Endothelial cell (in vitro differentiated cells): Measurements from ENCODE around the gene MDFIC. TPM values are rescaled to one million over a fixed set of nuclear protein-coding genes. Genes with fewer than 3 reads are reported as not detected.

Experiments used
- DNase-seq: peaks from one replicate; pipeline ENCODE4 v3.0.0; 2021; ENCODE audit warnings: low spot score
- H3K27ac Mint-ChIP-seq: one replicate; pipeline ENCODE4 v1.8.0; 2021; ENCODE audit warnings: mixed read lengths, inconsistent platforms; ENCODE audit not compliant: unreplicated experiment
- H3K27me3 Mint-ChIP-seq: one replicate; pipeline ENCODE4 v1.8.0; 2021; ENCODE audit warnings: mild to moderate bottlenecking, moderate library complexity, mixed read lengths, inconsistent platforms; ENCODE audit not compliant: unreplicated experiment
- H3K36me3 Mint-ChIP-seq: one replicate; pipeline ENCODE4 v1.8.0; 2021; ENCODE audit warnings: mild to moderate bottlenecking, low read depth, mixed read lengths, inconsistent platforms; ENCODE audit not compliant: unreplicated experiment
- H3K4me1 Mint-ChIP-seq: one replicate; pipeline ENCODE4 v1.8.0; 2021; ENCODE audit warnings: mild to moderate bottlenecking, mixed read lengths, inconsistent platforms; ENCODE audit not compliant: unreplicated experiment
- H3K4me3 Mint-ChIP-seq: one replicate; pipeline ENCODE4 v1.8.0; 2021; ENCODE audit warnings: mild to moderate bottlenecking, mixed read lengths, inconsistent platforms; ENCODE audit not compliant: unreplicated experiment
- H3K9me3 Mint-ChIP-seq: one replicate; pipeline ENCODE4 v1.8.0; 2021; ENCODE audit warnings: mixed read lengths, inconsistent platforms; ENCODE audit not compliant: unreplicated experiment
- long read RNA-seq: library from polyadenylated mRNA; unstranded; transcript quantifications from one replicate; pipeline ENCODE4 v2.0.0, GENCODE V29; 2020; ENCODE audit not compliant: unreplicated experiment
- total RNA-seq: library from RNA; stranded (reverse); fragmentation: NEBNext Ultra II Directional; extraction: Animal tissue kit (Norgen Biotek cat#: 25700); gene quantifications from one replicate; pipeline ENCODE4 v1.2.1, GENCODE V29; 2021; ENCODE audit not compliant: unreplicated experiment
- TF ChIP-seq, protein P1 (sequence below): fragments of 200-600 bp; sonication (generic); IDR thresholded peaks from one replicate; pipeline ENCODE4 v1.5.0; 2021; ENCODE audit warnings: antibody characterized with exemption; ENCODE audit not compliant: unreplicated experiment

Gene MDFIC, protein sequence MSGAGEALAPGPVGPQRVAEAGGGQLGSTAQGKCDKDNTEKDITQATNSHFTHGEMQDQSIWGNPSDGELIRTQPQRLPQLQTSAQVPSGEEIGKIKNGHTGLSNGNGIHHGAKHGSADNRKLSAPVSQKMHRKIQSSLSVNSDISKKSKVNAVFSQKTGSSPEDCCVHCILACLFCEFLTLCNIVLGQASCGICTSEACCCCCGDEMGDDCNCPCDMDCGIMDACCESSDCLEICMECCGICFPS
- total RNA-seq: 22.3 TPM
- long read RNA-seq, full-length matches to known transcripts: 2 of 4 reads
- long read RNA-seq, partial matches to known transcripts: 2 of 4 reads
- long read RNA-seq, other reads (novel, unspliced or antisense): 0 of 4 reads

DNA sequence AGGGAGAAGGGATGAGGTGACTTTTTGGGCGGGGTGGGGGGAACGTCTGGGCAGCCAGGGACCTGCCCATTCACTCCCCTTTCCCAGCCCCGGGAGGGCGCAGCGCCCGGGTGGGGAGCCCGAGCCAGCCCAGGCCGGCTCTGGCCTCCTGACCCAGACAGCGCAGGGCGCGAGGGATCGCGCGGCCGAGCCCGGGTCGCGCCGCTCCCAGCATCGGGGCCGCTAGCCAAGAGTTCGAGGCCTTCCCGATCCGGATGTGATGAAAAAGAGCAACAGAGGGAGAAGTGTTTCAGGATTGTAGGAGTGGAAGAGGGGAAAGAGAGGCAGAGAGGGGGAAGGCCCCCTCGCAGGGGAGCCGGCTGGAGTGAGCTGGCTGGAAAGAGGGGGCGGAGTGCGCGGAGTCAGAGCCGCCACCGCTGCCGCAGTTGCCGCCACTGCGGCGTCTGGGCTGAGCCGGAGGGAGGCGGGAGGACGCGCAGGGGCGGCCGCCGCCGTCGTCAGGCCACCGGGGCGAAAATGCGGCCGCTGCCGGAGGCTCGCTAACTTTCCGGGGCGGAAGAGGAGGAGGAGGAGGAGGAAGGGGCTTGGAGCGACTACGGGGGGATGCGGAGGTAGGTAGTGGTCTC lies at the start of gene MDFIC:
Gene MDFIC (plus strand): TSS at position 69 of the 626 bp plus-strand sequence. CDS start 940 bp downstream, outside the sequence.
- peaks cover 10% of the 10 kb centered on the region for H3K4me1 Mint-ChIP-seq
- peak; percentile 57 for DNase-seq
- peak within 1 kb of the TSS; percentile 95 for H3K4me3 Mint-ChIP-seq
- peak within 1 kb of the TSS; percentile 95 for H3K27ac Mint-ChIP-seq
- H3K36me3 Mint-ChIP-seq: peaks cover 3% of the 10 kb centered on the region
- peaks cover 2% of the 10 kb centered on the region for H3K27me3 Mint-ChIP-seq
- H3K9me3 Mint-ChIP-seq: no peaks in the 10 kb centered on the region
- TF ChIP-seq, protein P1, sequence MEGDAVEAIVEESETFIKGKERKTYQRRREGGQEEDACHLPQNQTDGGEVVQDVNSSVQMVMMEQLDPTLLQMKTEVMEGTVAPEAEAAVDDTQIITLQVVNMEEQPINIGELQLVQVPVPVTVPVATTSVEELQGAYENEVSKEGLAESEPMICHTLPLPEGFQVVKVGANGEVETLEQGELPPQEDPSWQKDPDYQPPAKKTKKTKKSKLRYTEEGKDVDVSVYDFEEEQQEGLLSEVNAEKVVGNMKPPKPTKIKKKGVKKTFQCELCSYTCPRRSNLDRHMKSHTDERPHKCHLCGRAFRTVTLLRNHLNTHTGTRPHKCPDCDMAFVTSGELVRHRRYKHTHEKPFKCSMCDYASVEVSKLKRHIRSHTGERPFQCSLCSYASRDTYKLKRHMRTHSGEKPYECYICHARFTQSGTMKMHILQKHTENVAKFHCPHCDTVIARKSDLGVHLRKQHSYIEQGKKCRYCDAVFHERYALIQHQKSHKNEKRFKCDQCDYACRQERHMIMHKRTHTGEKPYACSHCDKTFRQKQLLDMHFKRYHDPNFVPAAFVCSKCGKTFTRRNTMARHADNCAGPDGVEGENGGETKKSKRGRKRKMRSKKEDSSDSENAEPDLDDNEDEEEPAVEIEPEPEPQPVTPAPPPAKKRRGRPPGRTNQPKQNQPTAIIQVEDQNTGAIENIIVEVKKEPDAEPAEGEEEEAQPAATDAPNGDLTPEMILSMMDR: no peak

DNA sequence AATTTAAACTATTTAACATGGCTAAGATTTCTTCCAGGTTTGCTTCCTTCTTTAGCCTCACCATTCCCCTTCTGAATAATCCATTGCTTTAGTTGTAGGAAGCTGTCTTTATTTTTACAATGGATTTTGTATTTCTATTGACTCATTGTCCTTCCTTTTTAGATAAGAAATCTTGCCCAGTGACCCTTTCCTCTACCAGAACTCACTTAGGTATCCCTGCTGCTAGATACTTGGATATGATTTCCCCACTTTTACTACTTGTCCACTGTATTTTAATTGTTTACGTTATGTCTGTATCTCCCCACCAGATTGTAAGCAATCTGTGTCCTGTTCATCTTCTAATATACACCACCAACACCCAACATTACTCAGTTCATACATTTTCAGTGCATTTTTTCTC lies 47.7 kb upstream of the MDFIC start:
- TF ChIP-seq, protein P1: no peak
- Mint-ChIP-seq H3K27ac (no peak overlapping the region), H3K4me3 (no peak overlapping the region), H3K27me3 (no peaks in the 10 kb centered on the region), H3K4me1 (peaks cover 15% of the 10 kb centered on the region), H3K36me3 (no peaks in the 10 kb centered on the region), H3K9me3 (no peaks in the 10 kb centered on the region)
- DNase-seq: no peak

DNA sequence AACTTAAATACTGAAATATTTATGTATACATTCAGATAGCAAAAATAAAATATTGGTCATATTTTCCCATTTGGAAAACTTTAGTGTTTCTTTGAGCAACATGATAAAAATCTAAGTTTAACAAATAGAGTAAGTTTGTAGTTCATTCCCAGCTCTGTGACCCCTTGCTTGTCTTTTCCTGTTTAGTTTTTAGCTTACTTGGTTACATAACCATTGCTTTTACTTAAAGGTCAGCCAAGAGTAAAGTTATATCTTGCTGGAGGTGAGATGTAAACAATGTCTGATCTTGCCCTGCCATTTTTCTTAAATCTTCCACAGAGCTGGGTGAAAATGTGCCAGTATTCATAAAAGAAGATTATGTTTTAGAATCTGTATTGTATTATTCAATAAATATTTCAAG lies 46.7 kb upstream of the MDFIC start:
- Mint-ChIP-seq H3K9me3 (no peaks in the 10 kb centered on the region), H3K27me3 (no peaks in the 10 kb centered on the region), H3K4me3 (no peak overlapping the region), H3K4me1 (peaks cover 15% of the 10 kb centered on the region), H3K27ac (no peak overlapping the region), H3K36me3 (no peaks in the 10 kb centered on the region)
- DNase-seq: no peak
- TF ChIP-seq, protein P1: no peak

DNA sequence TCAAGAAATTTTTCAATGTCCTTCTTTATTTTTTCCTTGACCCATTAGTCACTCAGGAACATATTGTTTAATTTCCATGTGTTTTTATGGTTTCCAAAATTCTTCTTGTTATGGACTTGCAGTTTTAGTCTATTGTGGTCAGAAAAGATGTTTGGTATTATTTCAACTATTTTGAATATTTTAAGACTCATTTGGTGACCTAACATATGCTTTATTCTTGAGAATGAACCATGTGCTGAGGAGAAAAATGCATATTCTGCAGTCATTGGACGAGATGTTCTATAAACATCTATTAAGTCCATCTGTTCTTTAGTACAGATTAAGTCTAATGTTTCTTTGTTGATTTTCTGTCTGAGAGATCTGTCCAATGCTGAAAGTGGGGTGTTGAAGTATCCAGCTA lies 42.3 kb upstream of the MDFIC start:
- no peak overlapping the region for H3K4me3 Mint-ChIP-seq
- no peaks in the 10 kb centered on the region for H3K27me3 Mint-ChIP-seq
- H3K36me3 Mint-ChIP-seq: no peaks in the 10 kb centered on the region
- H3K9me3 Mint-ChIP-seq: no peaks in the 10 kb centered on the region
- no peaks in the 10 kb centered on the region for H3K4me1 Mint-ChIP-seq
- TF ChIP-seq, protein P1: no peak
- no peak for DNase-seq
- H3K27ac Mint-ChIP-seq: no peak overlapping the region

DNA sequence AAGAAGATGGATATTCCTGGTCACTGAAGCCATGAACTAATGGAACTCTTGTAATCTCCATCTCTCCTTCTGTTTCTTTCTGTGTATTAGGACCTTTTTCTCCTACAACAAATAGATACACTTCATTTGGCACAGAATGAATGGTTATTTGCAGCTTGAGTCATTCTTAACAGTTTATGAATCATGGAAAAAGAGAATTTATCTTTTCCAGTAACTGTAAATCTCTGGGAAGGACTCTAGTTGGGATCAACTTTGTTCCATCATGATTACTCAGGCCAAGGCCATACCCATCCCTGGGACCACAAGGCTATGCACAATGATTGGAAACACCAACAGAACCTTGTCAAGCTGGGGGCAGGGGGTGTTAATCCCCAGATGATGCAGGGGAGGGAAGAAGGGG lies 36.1 kb upstream of the MDFIC start:
- H3K9me3 Mint-ChIP-seq: no peaks in the 10 kb centered on the region
- no peak for DNase-seq
- no peak overlapping the region for H3K27ac Mint-ChIP-seq
- no peaks in the 10 kb centered on the region for H3K27me3 Mint-ChIP-seq
- no peak overlapping the region for H3K4me3 Mint-ChIP-seq
- H3K36me3 Mint-ChIP-seq: no peaks in the 10 kb centered on the region
- H3K4me1 Mint-ChIP-seq: no peaks in the 10 kb centered on the region
- TF ChIP-seq, protein P1: no peak
